Right lung (tissue), 5 donors: ENCODE data around the gene ZBTB45. TPM values are rescaled to one million over a fixed set of nuclear protein-coding genes. Genes with fewer than 3 reads are reported as not detected.
"Not testable (repeated sequence)": the region's sequence is repeated elsewhere in the genome, so short reads cannot be mapped to it uniquely, and the experiment has no call there.

Source experiments
- DNase-seq, 2 donors: peaks; one replicate each; pipeline ENCODE4 v3.0.0-alpha.2; 2013
- polyA plus RNA-seq, 5 donors: library from polyadenylated mRNA; unstranded; fragments of 120-200 nt; gene quantifications; one replicate each; pipeline versions ENCODE4 v1.2.1 to v1.2.3, GENCODE V29; 2013; ENCODE audit warnings: inconsistent platforms in 1 of 5, low replicate concordance in 1 of 5; ENCODE audit not compliant: insufficient read length in 5 of 5, insufficient read depth in 1 of 5

The ZBTB45 gene
- polyA plus RNA-seq, 5 donors: 7.2 to 17.2 (median 9.1) TPM

GRCh38 chr19:58511353-58512208, 8.0 kb downstream of the ZBTB45 start, which contains the start of gene SLC27A5:
Gene SLC27A5, minus strand, starts transcription at chr19:58511992. Its CDS starts 37 bp downstream, at chr19:58511955.
- no peak for DNase-seq

GRCh38 chr19:58510084-58510862, 9.3 kb downstream of the ZBTB45 start:
- no peak for DNase-seq

- no peak for DNase-seq
These were observed 9.9 kb downstream of the ZBTB45 start for GRCh38 chr19:58509731-58510083.

- DNase-seq: not testable (repeated sequence)
These were observed 11.9 kb downstream of the ZBTB45 start for GRCh38 chr19:58507602-58508223.

GRCh38 chr19:58500242-58500641, 19.4 kb downstream of the ZBTB45 start:
- DNase-seq: no peak

GRCh38 chr19:58499021-58499927, 20.3 kb downstream of the ZBTB45 start:
- DNase-seq: peak; percentile 95

GRCh38 chr19:58498316-58499020, 21.1 kb downstream of the ZBTB45 start:
- DNase-seq: no peak

- no peak for DNase-seq
These were observed 21.9 kb downstream of the ZBTB45 start for GRCh38 chr19:58497634-58498170.

- no peak for DNase-seq
These were observed 27.3 kb downstream of the ZBTB45 start for GRCh38 chr19:58492265-58492664.

- no peak for DNase-seq
These were observed 28.2 kb downstream of the ZBTB45 start for GRCh38 chr19:58491393-58491792.

GRCh38 chr19:58484349-58484748, 35.3 kb downstream of the ZBTB45 start:
- DNase-seq: not testable (repeated sequence)

- DNase-seq: no peak
These were observed 35.8 kb downstream of the ZBTB45 start for GRCh38 chr19:58483776-58484175.

GRCh38 chr19:58482372-58482771, 37.2 kb downstream of the ZBTB45 start:
- DNase-seq: no peak

- DNase-seq: no peak
These were observed 38.8 kb downstream of the ZBTB45 start for GRCh38 chr19:58480831-58481230.

- DNase-seq: no peak
These were observed 39.2 kb downstream of the ZBTB45 start for GRCh38 chr19:58480481-58480830.

- DNase-seq: no peak
These were observed 39.7 kb downstream of the ZBTB45 start for GRCh38 chr19:58479736-58480480.

- no peak for DNase-seq
These were observed 40.3 kb downstream of the ZBTB45 start for GRCh38 chr19:58479303-58479702.

GRCh38 chr19:58477871-58478270, 41.7 kb downstream of the ZBTB45 start:
- DNase-seq: no peak

- DNase-seq: no peak
These were observed 42.5 kb downstream of the ZBTB45 start for GRCh38 chr19:58477130-58477529.
